A549 (cell line): Measurements from ENCODE around the gene SHC1. TPM values are rescaled to one million over a fixed set of nuclear protein-coding genes. Genes with fewer than 3 reads are reported as not detected.

Source experiments
- ATAC-seq, 2 experiments: fragments of 200-7000 bp in 1 of 2; fragments of >200 bp in 1 of 2; cut with Nextera tagmentation in 1 of 2; cut with Tn5 transposase in 1 of 2; 3 replicates each; pipeline versions ENCODE4 v1.8.0 to v1.9.1; 2018 to 2020; ENCODE audit warnings: mild to moderate bottlenecking in 1 of 2, moderate library complexity in 1 of 2
- CTCF ChIA-PET: fragments of 300-600 bp; sonication (Branson Sonifier 250); formaldehyde crosslinking; extraction: SDS; loops from one replicate; lab custom pipeline; 2021; ENCODE audit warnings: antibody characterized with exemption, inconsistent platforms; lab: Yijun Ruan, JAX
- POLR2A ChIA-PET: fragments of 350-600 bp; formaldehyde crosslinking; extraction: SDS; loops from one replicate; lab custom pipeline; 2021; ENCODE audit warnings: antibody characterized with exemption, inconsistent platforms; lab: Yijun Ruan, JAX
- DNase-seq, 2 experiments: peaks; one replicate each; pipeline versions ENCODE4 v3.0.0 to v3.0.0-alpha.2; 2011 to 2016; ENCODE audit warnings: low read depth in 1 of 2, low spot score in 1 of 2
- FAIRE-seq: peaks from 2 replicates; lab custom pipeline; 2011; peaks lifted over from hg19 to GRCh38; lab: Jason Lieb, UNC
- H3K27ac ChIP-seq, 2 experiments: fragments of >200 bp; sonication (Bioruptor Twin); formaldehyde crosslinking; 3 replicates each; pipeline ENCODE4 v1.5.1; 2016 to 2017
- H3K4me1 ChIP-seq: fragments of >200 bp; sonication (Bioruptor Twin); formaldehyde crosslinking; 3 replicates; pipeline ENCODE4 v1.6.1; 2016
- H3K4me2 ChIP-seq: fragments of >200 bp; sonication (Bioruptor Twin); formaldehyde crosslinking; 3 replicates; pipeline ENCODE4 v1.6.1; 2016
- H3K4me3 ChIP-seq: fragments of >200 bp; sonication (Bioruptor Twin); formaldehyde crosslinking; 3 replicates; pipeline ENCODE4 v1.5.1; 2016
- H3K9me3 ChIP-seq: fragments of >200 bp; sonication (Bioruptor Twin); formaldehyde crosslinking; 3 replicates; pipeline ENCODE4 v1.6.1; 2016
- CHD4 ChIP-seq: fragments of 200-600 bp; sonication (generic); IDR thresholded peaks from 2 replicates; pipeline ENCODE4 v1.6.1; 2016; ENCODE audit warnings: antibody characterized with exemption, mild to moderate bottlenecking, borderline replicate concordance
- FOSL2 ChIP-seq, 2 experiments: fragments of 450-650 bp in 1 of 2; fragments of >200 bp in 1 of 2; sonication (Bioruptor Twin) in 1 of 2; formaldehyde crosslinking; IDR thresholded peaks; 2 replicates each; pipeline versions ENCODE4 v1.5.0 to v1.6.1; 2016 to 2020; ENCODE audit warnings: mild to moderate bottlenecking in 1 of 2, moderate library complexity in 1 of 2
- HDAC2 ChIP-seq: fragments of 200-600 bp; sonication (generic); IDR thresholded peaks from 2 replicates; pipeline ENCODE4 v1.6.1; 2016
- JUNB ChIP-seq: fragments of >200 bp; sonication (Bioruptor Twin); formaldehyde crosslinking; IDR thresholded peaks from 2 replicates; pipeline ENCODE4 v1.6.1; 2016
- MYC ChIP-seq: IDR thresholded peaks from 2 replicates; pipeline ENCODE4 v1.6.1; 2012; ENCODE audit warnings: mild to moderate bottlenecking, inconsistent platforms, low read length, improper control_type of control experiment, borderline replicate concordance
- RAD21 ChIP-seq, 2 experiments: fragments of >200 bp in 1 of 2; sonication (Bioruptor Twin) in 1 of 2; formaldehyde crosslinking in 1 of 2; IDR thresholded peaks in 1 of 2; conservative IDR thresholded peaks in 1 of 2; 2 replicates in 1 of 2; 3 replicates in 1 of 2; pipeline ENCODE4 v1.6.1; 2012 to 2018; ENCODE audit warnings: inconsistent platforms in 1 of 2
- SREBF2 ChIP-seq: fragments of 450-650 bp; IDR thresholded peaks from 2 replicates; pipeline ENCODE4 v1.6.1; 2014; ENCODE audit warnings: mild to moderate bottlenecking, moderate library complexity
- ZC3H11A ChIP-seq: fragments of 450-650 bp; IDR thresholded peaks from 2 replicates; pipeline ENCODE4 v1.6.1; 2014; ENCODE audit warnings: antibody characterized with exemption, mild to moderate bottlenecking
- WGBS: methylation state at CpG from one replicate; pipeline ENCODE4 v1.1.6; 2017; ENCODE audit errors: missing lambda C conversion rate; 5-methylcytosine and 5-hydroxymethylcytosine counted together
- polyA plus RNA-seq, 4 experiments: library from polyadenylated mRNA; depleted of rRNA in 3 of 4; stranded (reverse); fragments of >200 nt; fragmentation: RNase III in 1 of 4; extraction: RNeasy Plus Mini Kit Qiagen cat#74134 plus additional on column Dnase treatment in 1 of 4; gene quantifications; 2 replicates in 3 of 4; 3 replicates in 1 of 4; pipeline ENCODE4 v1.2.3, GENCODE V29; 2011 to 2017
- TF ChIP-seq, protein P1 (sequence below): IDR thresholded peaks from 2 replicates; pipeline ENCODE4 v1.6.1; 2012
- TF ChIP-seq, protein P2 (sequence below): fragments of 250-450 bp; sonication (Bioruptor Pico); IDR thresholded peaks from 2 replicates; pipeline ENCODE4 v1.5.0; 2021; ENCODE audit warnings: mild to moderate bottlenecking, moderate library complexity, borderline replicate concordance
- TF ChIP-seq, protein P3 (sequence below): fragments of >200 bp; sonication (Bioruptor Twin); formaldehyde crosslinking; IDR thresholded peaks from 3 replicates; pipeline ENCODE4 v1.6.1; 2016
- TF ChIP-seq, protein P4 (sequence below): fragments of 250-450 bp; sonication (Bioruptor Pico); IDR thresholded peaks from 2 replicates; pipeline ENCODE4 v1.5.0; 2020; ENCODE audit warnings: low read depth, mild to moderate bottlenecking, moderate library complexity
- TF ChIP-seq, protein P5 (sequence below): fragments of >200 bp; sonication (Bioruptor Twin); formaldehyde crosslinking; IDR thresholded peaks from 3 replicates; pipeline ENCODE4 v1.5.1; 2016

The SHC1 gene
- polyA plus RNA-seq, 2 of the 4 experiments (the other 2 are of a cell fraction): 118 to 174 TPM

DNA sequence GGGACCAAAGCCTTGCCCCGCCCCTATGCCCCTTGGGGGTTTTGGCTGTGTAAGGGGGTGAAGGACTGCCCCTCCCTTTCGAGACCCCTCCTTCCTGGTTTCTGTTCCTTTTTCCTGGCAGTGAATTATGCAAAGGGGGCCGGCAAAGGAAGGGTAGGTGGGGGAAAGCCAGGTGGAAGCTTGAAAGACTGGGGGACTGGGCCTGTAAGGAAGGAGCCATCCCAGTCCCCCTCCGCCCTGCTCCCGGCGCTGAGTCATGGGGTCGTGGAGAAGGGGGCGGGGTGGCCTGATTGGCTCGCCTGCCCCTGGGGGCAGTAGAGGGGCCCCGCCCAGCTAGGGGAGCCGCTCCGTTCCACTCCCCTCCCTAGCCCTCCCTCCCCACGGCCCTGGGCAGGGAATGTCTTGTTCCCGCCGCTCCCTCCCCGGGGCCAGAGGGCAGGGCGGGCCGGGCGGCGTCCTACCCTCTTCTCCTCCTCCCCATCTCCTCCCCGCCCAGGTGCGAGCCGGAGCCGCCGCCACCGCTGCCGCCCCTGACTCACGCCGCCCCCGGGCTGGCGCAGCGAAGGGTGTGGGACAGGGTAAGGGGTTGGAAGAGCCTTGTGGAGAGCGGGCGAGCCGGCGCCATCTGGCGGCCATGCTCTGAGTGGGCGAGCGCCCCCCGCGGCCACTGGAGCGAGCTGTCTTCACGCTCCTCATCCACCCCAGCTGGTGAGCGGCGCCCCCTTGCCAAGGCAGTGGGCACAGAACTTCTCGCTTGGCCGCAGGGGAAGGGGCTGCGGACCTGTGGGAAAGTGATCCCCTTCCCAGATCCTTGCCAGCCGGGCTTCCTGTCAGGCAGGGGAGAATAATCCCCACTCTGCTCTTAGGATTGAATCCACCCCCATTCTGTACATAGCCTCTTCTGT is 46.7 kb upstream of the SHC1 start (continued):
- TF ChIP-seq, protein P1, sequence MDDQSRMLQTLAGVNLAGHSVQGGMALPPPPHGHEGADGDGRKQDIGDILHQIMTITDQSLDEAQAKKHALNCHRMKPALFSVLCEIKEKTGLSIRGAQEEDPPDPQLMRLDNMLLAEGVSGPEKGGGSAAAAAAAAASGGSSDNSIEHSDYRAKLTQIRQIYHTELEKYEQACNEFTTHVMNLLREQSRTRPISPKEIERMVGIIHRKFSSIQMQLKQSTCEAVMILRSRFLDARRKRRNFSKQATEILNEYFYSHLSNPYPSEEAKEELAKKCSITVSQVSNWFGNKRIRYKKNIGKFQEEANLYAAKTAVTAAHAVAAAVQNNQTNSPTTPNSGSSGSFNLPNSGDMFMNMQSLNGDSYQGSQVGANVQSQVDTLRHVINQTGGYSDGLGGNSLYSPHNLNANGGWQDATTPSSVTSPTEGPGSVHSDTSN: no peak; the same call in none of the 2 replicates
- TF ChIP-seq SREBF2 (no peak), HDAC2 (no peak), JUNB (peak; percentile 46; the same call in 1 of the 2 replicates)

DNA sequence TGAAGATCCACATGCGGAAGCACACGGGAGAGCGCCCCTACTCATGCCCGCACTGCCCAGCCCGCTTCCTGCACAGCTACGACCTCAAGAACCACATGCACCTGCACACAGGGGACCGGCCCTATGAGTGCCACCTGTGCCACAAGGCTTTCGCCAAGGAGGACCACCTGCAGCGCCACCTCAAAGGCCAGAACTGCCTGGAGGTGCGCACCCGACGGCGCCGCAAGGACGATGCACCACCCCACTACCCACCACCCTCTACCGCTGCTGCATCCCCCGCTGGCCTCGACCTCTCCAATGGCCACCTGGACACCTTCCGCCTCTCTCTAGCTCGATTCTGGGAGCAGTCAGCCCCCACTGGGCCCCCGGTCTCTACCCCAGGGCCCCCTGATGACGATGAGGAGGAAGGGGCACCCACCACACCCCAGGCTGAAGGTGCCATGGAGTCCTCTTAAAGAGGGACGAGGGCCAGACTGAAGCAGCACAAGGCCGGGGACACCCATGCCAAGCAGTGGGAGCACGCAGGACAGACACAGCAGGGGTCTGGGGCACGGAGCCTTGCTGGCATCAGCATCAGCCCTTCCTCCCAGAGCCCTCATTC is 45.8 kb upstream of the SHC1 start:
- FAIRE-seq: no peak
- no peak for DNase-seq
- 83% methylated on average over 17 of the region's 26 CpGs for WGBS
- TF ChIP-seq FOSL2 (IDR thresholded peaks at IDR 0.05) (no peak), FOSL2 (CRISPR knock-in tag; IDR thresholded peaks at IDR 0.05) (no peak)
- POLR2A ChIA-PET: interaction anchor here (1.5 to 2.8 kb wide), 5 partner anchors 12 to 46 kb away, joined by 5 to 23 read pairs (median 14); partner anchors contain the start of genes CKS1B and SHC1
- no peaks in the 10 kb centered on the region for H3K9me3 ChIP-seq
- H3K4me1 ChIP-seq: peaks cover 74% of the 10 kb centered on the region
- 0 out of 3 replicates have a peak overlapping the region, but pooled peaks have one; percentile 15 for H3K4me3 ChIP-seq
- H3K4me2 ChIP-seq: peak overlapping the region; percentile 76
- 0 out of 6 replicates have a peak, but pooled peaks of 1 of the 2 experiments have one; percentile 4 for ATAC-seq
- CTCF ChIA-PET: interaction anchor here (1.6 to 2.2 kb wide), 3 partner anchors 75 to 151 kb away, joined by 4 to 8 read pairs (median 5); no protein-coding TSS in a partner anchor
- peak overlapping the region; percentile 96 to 99 for H3K27ac ChIP-seq

DNA sequence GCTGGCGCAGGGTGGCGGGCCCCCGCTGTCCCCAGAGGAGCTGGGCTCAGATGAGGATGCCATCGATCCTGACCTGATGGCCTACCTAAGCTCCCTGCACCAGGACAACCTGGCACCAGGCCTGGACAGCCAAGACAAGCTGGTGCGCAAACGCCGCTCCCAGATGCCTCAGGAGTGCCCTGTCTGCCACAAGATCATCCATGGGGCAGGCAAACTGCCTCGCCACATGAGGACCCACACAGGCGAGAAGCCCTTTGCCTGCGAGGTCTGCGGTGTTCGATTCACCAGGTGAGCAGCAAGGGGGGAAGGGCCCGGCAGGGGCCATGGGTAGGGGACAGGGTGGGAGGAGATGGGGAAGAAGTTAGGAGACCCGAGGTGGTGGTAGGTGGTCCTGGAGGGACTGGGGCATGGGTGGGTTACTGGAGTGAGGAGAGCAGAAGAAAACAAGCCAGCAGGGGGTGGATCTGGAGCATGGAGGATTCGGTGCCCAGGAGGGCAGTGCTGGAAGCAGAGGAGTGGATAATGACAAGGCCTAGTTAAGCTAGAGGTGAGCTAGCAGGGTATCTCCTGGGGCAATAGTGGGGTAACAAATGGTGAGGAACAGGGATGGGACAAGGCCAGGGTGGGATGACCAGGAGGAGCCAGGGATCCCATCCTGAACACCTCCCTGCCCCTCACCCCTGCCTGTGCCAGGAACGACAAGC is 45.1 kb upstream of the SHC1 start:
- CTCF ChIA-PET: interaction anchor here (1.6 to 2.2 kb wide), 3 partner anchors 76 to 152 kb away, joined by 4 to 8 read pairs (median 5); no protein-coding TSS in a partner anchor
- WGBS: 86% methylated on average over 8 of the region's 16 CpGs
- Histone ChIP-seq H3K4me2 (no peak overlapping the region; the same call in 2 of the 3 replicates), H3K27ac (peak overlapping the region; percentile 96 to 99; a peak in 5 of 6 replicates), H3K9me3 (no peaks in the 10 kb centered on the region), H3K4me1 (peaks cover 79% of the 10 kb centered on the region), H3K4me3 (no peak overlapping the region)
- ATAC-seq (no peak), DNase-seq (no peak), FAIRE-seq (no peak)
- TF ChIP-seq SREBF2: no peak
- no peak for TF ChIP-seq CHD4
- no peak for TF ChIP-seq MYC
- TF ChIP-seq, protein P2, sequence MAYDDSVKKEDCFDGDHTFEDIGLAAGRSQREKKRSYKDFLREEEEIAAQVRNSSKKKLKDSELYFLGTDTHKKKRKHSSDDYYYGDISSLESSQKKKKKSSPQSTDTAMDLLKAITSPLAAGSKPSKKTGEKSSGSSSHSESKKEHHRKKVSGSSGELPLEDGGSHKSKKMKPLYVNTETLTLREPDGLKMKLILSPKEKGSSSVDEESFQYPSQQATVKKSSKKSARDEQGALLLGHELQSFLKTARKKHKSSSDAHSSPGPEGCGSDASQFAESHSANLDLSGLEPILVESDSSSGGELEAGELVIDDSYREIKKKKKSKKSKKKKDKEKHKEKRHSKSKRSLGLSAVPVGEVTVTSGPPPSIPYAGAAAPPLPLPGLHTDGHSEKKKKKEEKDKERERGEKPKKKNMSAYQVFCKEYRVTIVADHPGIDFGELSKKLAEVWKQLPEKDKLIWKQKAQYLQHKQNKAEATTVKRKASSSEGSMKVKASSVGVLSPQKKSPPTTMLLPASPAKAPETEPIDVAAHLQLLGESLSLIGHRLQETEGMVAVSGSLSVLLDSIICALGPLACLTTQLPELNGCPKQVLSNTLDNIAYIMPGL (CRISPR knock-in tag): no peak
- TF ChIP-seq, protein P1: no peak
- TF ChIP-seq, protein P3, sequence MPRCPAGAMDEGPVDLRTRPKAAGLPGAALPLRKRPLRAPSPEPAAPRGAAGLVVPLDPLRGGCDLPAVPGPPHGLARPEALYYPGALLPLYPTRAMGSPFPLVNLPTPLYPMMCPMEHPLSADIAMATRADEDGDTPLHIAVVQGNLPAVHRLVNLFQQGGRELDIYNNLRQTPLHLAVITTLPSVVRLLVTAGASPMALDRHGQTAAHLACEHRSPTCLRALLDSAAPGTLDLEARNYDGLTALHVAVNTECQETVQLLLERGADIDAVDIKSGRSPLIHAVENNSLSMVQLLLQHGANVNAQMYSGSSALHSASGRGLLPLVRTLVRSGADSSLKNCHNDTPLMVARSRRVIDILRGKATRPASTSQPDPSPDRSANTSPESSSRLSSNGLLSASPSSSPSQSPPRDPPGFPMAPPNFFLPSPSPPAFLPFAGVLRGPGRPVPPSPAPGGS: no peak
- TF ChIP-seq, protein P4, sequence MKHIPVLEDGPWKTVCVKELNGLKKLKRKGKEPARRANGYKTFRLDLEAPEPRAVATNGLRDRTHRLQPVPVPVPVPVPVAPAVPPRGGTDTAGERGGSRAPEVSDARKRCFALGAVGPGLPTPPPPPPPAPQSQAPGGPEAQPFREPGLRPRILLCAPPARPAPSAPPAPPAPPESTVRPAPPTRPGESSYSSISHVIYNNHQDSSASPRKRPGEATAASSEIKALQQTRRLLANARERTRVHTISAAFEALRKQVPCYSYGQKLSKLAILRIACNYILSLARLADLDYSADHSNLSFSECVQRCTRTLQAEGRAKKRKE (CRISPR knock-in tag): no peak
- TF ChIP-seq RAD21 (conservative IDR thresholded peaks at IDR 0.05 in 1 of 2, IDR thresholded peaks at IDR 0.05 in 1 of 2): no peak
- TF ChIP-seq ZC3H11A: no peak
- TF ChIP-seq, protein P5, sequence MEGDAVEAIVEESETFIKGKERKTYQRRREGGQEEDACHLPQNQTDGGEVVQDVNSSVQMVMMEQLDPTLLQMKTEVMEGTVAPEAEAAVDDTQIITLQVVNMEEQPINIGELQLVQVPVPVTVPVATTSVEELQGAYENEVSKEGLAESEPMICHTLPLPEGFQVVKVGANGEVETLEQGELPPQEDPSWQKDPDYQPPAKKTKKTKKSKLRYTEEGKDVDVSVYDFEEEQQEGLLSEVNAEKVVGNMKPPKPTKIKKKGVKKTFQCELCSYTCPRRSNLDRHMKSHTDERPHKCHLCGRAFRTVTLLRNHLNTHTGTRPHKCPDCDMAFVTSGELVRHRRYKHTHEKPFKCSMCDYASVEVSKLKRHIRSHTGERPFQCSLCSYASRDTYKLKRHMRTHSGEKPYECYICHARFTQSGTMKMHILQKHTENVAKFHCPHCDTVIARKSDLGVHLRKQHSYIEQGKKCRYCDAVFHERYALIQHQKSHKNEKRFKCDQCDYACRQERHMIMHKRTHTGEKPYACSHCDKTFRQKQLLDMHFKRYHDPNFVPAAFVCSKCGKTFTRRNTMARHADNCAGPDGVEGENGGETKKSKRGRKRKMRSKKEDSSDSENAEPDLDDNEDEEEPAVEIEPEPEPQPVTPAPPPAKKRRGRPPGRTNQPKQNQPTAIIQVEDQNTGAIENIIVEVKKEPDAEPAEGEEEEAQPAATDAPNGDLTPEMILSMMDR: no peak
- POLR2A ChIA-PET: interaction anchor here (0.6 to 2.8 kb wide), 5 partner anchors 9 to 79 kb away, joined by 3 to 23 read pairs (median 5); partner anchors contain the start of genes CKS1B and PMVK
